ENCODE measurements around the gene SACM1L.

Gene SACM1L

GRCh38 chr3:45789235-45789812 is 100.1 kb downstream of the SACM1L start:
- DNase-seq (ENCODE audit: low read depth) = no peak

- no peak for DNase-seq (ENCODE audit: low read depth)
Observed at GRCh38 chr3:45790596-45790995, 101.4 kb downstream of the SACM1L start.

- DNase-seq (ENCODE audit: low read depth) = no peak
Observed at GRCh38 chr3:45792036-45792435, 102.8 kb downstream of the SACM1L start.

- DNase-seq (ENCODE audit: low read depth) = no peak
Observed at GRCh38 chr3:45792516-45793172, 103.4 kb downstream of the SACM1L start.

- DNase-seq (ENCODE audit: low read depth) = no peak
Observed at GRCh38 chr3:45793482-45794176, 104.4 kb downstream of the SACM1L start.

GRCh38 chr3:45794177-45794560 is 105.0 kb downstream of the SACM1L start:
- no peak for DNase-seq (ENCODE audit: low read depth)

- DNase-seq (ENCODE audit: low read depth) = no peak
Observed at GRCh38 chr3:45794660-45795059, 105.5 kb downstream of the SACM1L start.

Data from activated gamma-delta T cell treated with anti-CD3 and anti-CD28 coated beads, Interleukin-2, amount 50 U/mL, for 16 hours (primary cell).